Endothelial cell of umbilical vein (primary cell): Measurements from ENCODE around the gene LRRC53. TPM values are rescaled to one million over a fixed set of nuclear protein-coding genes. Genes with fewer than 3 reads are reported as not detected.

Source experiments
- BruUV-seq: library from RNA; stranded (reverse); fragments of 400-500 nt; replicated peaks from 2 replicates; lab custom pipeline; 2021; lab: Mats Ljungman, UMichigan
- CTCF ChIA-PET: fragments of 300-600, 350-600 bp; sonication (Branson Sonifier 250); formaldehyde crosslinking; loops from one replicate; lab custom pipeline; 2021; ENCODE audit warnings: antibody characterized with exemption, inconsistent platforms; lab: Charles Lee
- POLR2A ChIA-PET: fragments of 300-600, 350-600 bp; sonication (Branson Sonifier 250); formaldehyde crosslinking; loops from one replicate; lab custom pipeline; 2021; ENCODE audit warnings: antibody characterized with exemption, inconsistent platforms; lab: Charles Lee
- DNase-seq: peaks from one replicate; pipeline ENCODE4 v3.0.0-alpha.2; 2011; ENCODE audit warnings: low read depth, low spot score
- FAIRE-seq: peaks from 2 replicates; lab custom pipeline; 2011; peaks lifted over from hg19 to GRCh38; lab: Jason Lieb, UNC
- H2AFZ ChIP-seq: 2 replicates; pipeline ENCODE4 v1.6.0; 2012; ENCODE audit warnings: low read depth, low read length, control low read depth, inconsistent platforms
- H3K27ac ChIP-seq: 2 replicates; pipeline ENCODE4 v1.5.1; 2011; ENCODE audit warnings: low read depth, mild to moderate bottlenecking, control low read depth, low read length, moderate library complexity; ENCODE audit not compliant: insufficient read depth
- H3K27me3 ChIP-seq, 2 experiments: 2 replicates each; pipeline versions ENCODE4 v1.6.0 to v1.6.1; 2011; ENCODE audit warnings: low read length in 2 of 2, mixed read lengths in 1 of 2; ENCODE audit not compliant: control insufficient read depth in 2 of 2, insufficient read depth in 2 of 2
- H3K36me3 ChIP-seq, 2 experiments: 2 replicates in 1 of 2; 3 replicates in 1 of 2; pipeline ENCODE4 v1.5.1; 2011; ENCODE audit warnings: low read length in 2 of 2, mild to moderate bottlenecking in 1 of 2, moderate library complexity in 1 of 2; ENCODE audit not compliant: control insufficient read depth in 2 of 2, insufficient read depth in 2 of 2; ENCODE audit errors: extremely low read depth in 1 of 2
- H3K4me1 ChIP-seq: 3 replicates; pipeline ENCODE4 v1.5.1; 2011; ENCODE audit warnings: mild to moderate bottlenecking, low read length; ENCODE audit not compliant: control insufficient read depth, insufficient read depth; ENCODE audit errors: extremely low read depth
- H3K4me2 ChIP-seq: 2 replicates; pipeline ENCODE4 v1.6.1; 2011; ENCODE audit warnings: low read length, control low read depth, mixed read lengths; ENCODE audit not compliant: insufficient read depth
- H3K4me3 ChIP-seq, 3 experiments: fragments of 200-600 bp in 1 of 3; sonication (generic), shearing (Covaris generic) in 1 of 3; replicated peaks in 1 of 3; 2 replicates each; pipeline ENCODE4 v1.5.1; 2011 to 2016; ENCODE audit warnings: control low read depth in 3 of 3, low read length in 3 of 3, mild to moderate bottlenecking in 2 of 3, inconsistent platforms in 1 of 3, low read depth in 1 of 3, moderate library complexity in 1 of 3; ENCODE audit not compliant: insufficient read depth in 1 of 3
- H3K79me2 ChIP-seq: 2 replicates; pipeline ENCODE4 v1.6.0; 2012; ENCODE audit warnings: low read length, inconsistent platforms; ENCODE audit not compliant: control insufficient read depth, insufficient read depth
- H3K9ac ChIP-seq: replicated peaks from 2 replicates; pipeline ENCODE3; 2011; ENCODE audit warnings: low read length, control low read depth; ENCODE audit not compliant: insufficient read depth; ENCODE audit errors: extremely low read depth
- H3K9me1 ChIP-seq: replicated peaks from 3 replicates; pipeline ENCODE4 v1.6.0; 2011; ENCODE audit warnings: mild to moderate bottlenecking, low read length; ENCODE audit not compliant: control insufficient read depth, insufficient read depth; ENCODE audit errors: extremely low read depth
- H3K9me3 ChIP-seq: replicated peaks from 2 replicates; pipeline ENCODE4 v1.5.1; 2012; ENCODE audit warnings: low read length, inconsistent platforms; ENCODE audit not compliant: control insufficient read depth, insufficient read depth
- H4K20me1 ChIP-seq: replicated peaks from 2 replicates; pipeline ENCODE3; 2011; ENCODE audit warnings: mild to moderate bottlenecking, low read length; ENCODE audit not compliant: control insufficient read depth, insufficient read depth; ENCODE audit errors: extremely low read depth
- CTCF ChIP-seq, 2 donors: IDR thresholded peaks; 1 replicate in 1 of 2; 2 replicates in 1 of 2; pipeline ENCODE4 v1.5.1; 2011; ENCODE audit warnings: low read length in 2 of 2, mild to moderate bottlenecking in 2 of 2, moderate library complexity in 2 of 2, control low read depth in 1 of 2, inconsistent platforms in 1 of 2, low read depth in 1 of 2; ENCODE audit not compliant: insufficient read depth in 1 of 2; ENCODE audit errors: extremely low read depth in 1 of 2
- EZH2 ChIP-seq: IDR thresholded peaks from 2 replicates; pipeline ENCODE4 v1.6.1; 2012; ENCODE audit warnings: borderline replicate concordance, low read depth, mild to moderate bottlenecking, moderate library complexity, low read length, inconsistent platforms; ENCODE audit not compliant: severe bottlenecking
- FOS ChIP-seq: IDR thresholded peaks from 2 replicates; pipeline ENCODE4 v1.6.1; 2011; ENCODE audit warnings: mild to moderate bottlenecking, low read length, moderate library complexity, borderline replicate concordance; ENCODE audit not compliant: insufficient read depth
- GATA2 ChIP-seq: IDR thresholded peaks from 2 replicates; pipeline ENCODE4 v1.7.0; 2011; ENCODE audit warnings: low read depth, mild to moderate bottlenecking, moderate library complexity, mixed read lengths, low read length; ENCODE audit not compliant: insufficient read length, insufficient read depth
- JUN ChIP-seq: IDR thresholded peaks from 2 replicates; pipeline ENCODE4 v1.6.1; 2011; ENCODE audit warnings: borderline replicate concordance, low read depth; ENCODE audit not compliant: insufficient read length, insufficient read depth
- MAX ChIP-seq: IDR thresholded peaks from 2 replicates; pipeline ENCODE4 v1.6.1; 2011; ENCODE audit not compliant: insufficient read depth, insufficient read length
- MYC ChIP-seq: IDR thresholded peaks from one replicate; pipeline ENCODE4 v1.6.1; 2011; ENCODE audit warnings: mild to moderate bottlenecking, low read depth, low read length
- POLR2A ChIP-seq: IDR thresholded peaks from 2 replicates; pipeline ENCODE4 v1.6.1; 2012; ENCODE audit warnings: low read depth, mild to moderate bottlenecking, control low read depth, low read length
- POLR2AphosphoS5 ChIP-seq: IDR thresholded peaks from 2 replicates; pipeline ENCODE4 v1.6.1; 2012; ENCODE audit warnings: low read depth, mild to moderate bottlenecking, control low read depth, low read length, moderate library complexity; ENCODE audit not compliant: insufficient read depth
- dilution Hi-C: fragments of 300-500 bp; cut with MboI; formaldehyde crosslinking; loops from one replicate; pipeline ENCODE4 v1.15.0; 2019; ENCODE audit warnings: low sequenced_read_pairs; ENCODE audit not compliant: extremely low pct_ligation_motif_present
- intact Hi-C: fragments of 100-400 bp; cut with micrococcal nuclease; formaldehyde crosslinking; loops from one replicate; pipeline ENCODE4 v1.10.0; 2022
- polyA plus RNA-seq, 4 experiments: library from polyadenylated mRNA; depleted of rRNA in 3 of 4; stranded (reverse) in 3 of 4; unstranded in 1 of 4; fragments of >200 nt; gene quantifications; 2 replicates each; pipeline versions ENCODE4 v1.2.1 to v1.2.3, GENCODE V29; 2011 to 2012; ENCODE audit warnings: missing spikeins in 1 of 4
- total RNA-seq: library from RNA; stranded (reverse); gene quantifications from 2 replicates; pipeline ENCODE4 v1.2.3, GENCODE V29; 2021

LRRC53 gene
- total and polyA plus RNA-seq, 2 donors (not counting 3 experiments of a cell fraction or from before 2014, with no cell fraction given), result not detected

DNA sequence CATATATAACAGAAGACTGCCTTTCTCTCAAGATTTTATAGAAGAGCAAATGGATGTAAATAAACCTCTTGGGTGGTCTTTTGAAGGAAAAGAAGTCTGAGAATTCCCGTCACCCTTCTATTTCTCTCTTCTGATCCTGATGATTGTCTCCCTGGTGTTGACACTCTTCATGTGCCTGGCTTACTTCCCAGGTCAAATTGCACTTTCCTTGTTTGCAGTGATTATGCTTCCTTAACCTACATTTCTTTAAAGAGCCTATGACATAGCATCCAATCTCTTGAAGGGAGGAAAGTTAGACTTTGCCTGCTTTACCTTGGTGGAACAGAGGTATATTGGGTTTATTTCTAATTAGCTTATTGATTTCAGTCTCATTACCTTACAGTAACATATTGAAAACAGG lies 80.1 kb downstream of the LRRC53 start:
- BruUV-seq, result no TSS peak
- H4K20me1 ChIP-seq, result no peaks in the 10 kb centered on the region
- DNase-seq, result no peak
- no peak for FAIRE-seq
- no peak overlapping the region for H2AFZ ChIP-seq
- H3K9ac ChIP-seq, result no peak overlapping the region
- H3K4me3 ChIP-seq, result no peak overlapping the region
- dilution Hi-C loops, result no loop called here
- H3K36me3 ChIP-seq, result no peaks in the 10 kb centered on the region
- H3K27ac ChIP-seq, result no peak overlapping the region
- H3K4me1 ChIP-seq, result no peaks in the 10 kb centered on the region
- no peak overlapping the region for H3K4me2 ChIP-seq
- ChIA-PET CTCF (no interaction called here), POLR2A (no interaction called here)
- intact Hi-C loops, result no loop called here
- TF ChIP-seq CTCF (IDR thresholded peaks at IDR 0.05; ENCODE audit: extremely low read depth in 1 of 2, insufficient read depth in 1 of 2, low read depth in 1 of 2, low read length in 2 of 2) (no peak), POLR2AphosphoS5 (no peak), EZH2 (no peak), JUN (no peak), GATA2 (no peak), FOS (no peak), POLR2A (no peak), MAX (no peak), MYC (no peak)
- no peaks in the 10 kb centered on the region for H3K9me1 ChIP-seq
- H3K79me2 ChIP-seq, result no peaks in the 10 kb centered on the region
- no peaks in the 10 kb centered on the region for H3K9me3 ChIP-seq
- no peaks in the 10 kb centered on the region for H3K27me3 ChIP-seq
